PFSK-1 (cell line): ENCODE measurements around the gene ENO3.

ENCODE experiments used
- FOXP2 ChIP-seq: optimal IDR thresholded peaks from 2 replicates; pipeline ENCODE3; 2011; ENCODE audit warnings: borderline replicate concordance, control low read depth, inconsistent platforms; ENCODE audit not compliant: insufficient read depth; ENCODE audit errors: extremely low read length, extremely low read depth
- POLR2AphosphoS5 ChIP-seq: IDR thresholded peaks from 2 replicates; pipeline ENCODE4 v1.6.1; 2012; ENCODE audit warnings: low read depth, mild to moderate bottlenecking, control low read depth, low read length, moderate library complexity
- SIN3A ChIP-seq: IDR thresholded peaks from 2 replicates; pipeline ENCODE4 v1.6.1; 2012; ENCODE audit warnings: mild to moderate bottlenecking, low read length, moderate library complexity, borderline replicate concordance; ENCODE audit not compliant: insufficient read depth
- TAF1 ChIP-seq: IDR thresholded peaks from 2 replicates; pipeline ENCODE4 v1.6.1; 2012; ENCODE audit warnings: low read length, control low read depth, borderline replicate concordance; ENCODE audit not compliant: insufficient read depth
- TF ChIP-seq, protein P1 (sequence below), 2 experiments: IDR thresholded peaks; 2 replicates each; pipeline versions ENCODE4 v1.6.1 to v1.8.0; 2011 to 2012; ENCODE audit warnings: low read depth in 2 of 2, low read length in 2 of 2, control low read depth in 1 of 2, inconsistent platforms in 1 of 2, mild to moderate bottlenecking in 1 of 2, moderate library complexity in 1 of 2; ENCODE audit not compliant: insufficient read depth in 1 of 2

DNA sequence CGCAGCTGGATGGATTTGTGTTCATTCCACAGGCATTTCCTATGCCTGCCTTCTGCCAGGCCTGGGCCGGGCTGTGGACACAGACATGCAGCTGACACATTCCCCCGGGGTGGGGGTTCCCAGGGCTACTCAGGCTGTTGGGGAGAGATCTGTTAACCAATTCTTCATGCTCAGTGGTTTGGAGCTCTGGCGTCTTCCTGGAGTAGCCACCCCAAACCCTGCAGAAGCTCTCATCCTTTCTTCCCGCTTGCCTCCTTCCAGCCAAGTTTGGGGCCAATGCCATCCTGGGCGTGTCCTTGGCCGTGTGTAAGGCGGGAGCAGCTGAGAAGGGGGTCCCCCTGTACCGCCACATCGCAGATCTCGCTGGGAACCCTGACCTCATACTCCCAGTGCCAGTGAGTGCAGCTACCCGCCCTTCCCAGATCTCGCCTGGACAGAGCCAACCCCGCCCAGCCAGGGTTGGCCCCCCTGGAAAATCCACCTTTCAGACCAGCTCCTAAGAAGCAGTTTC, 2.6 kb downstream of the ENO3 start:
- TF ChIP-seq TAF1 = no peak
- TF ChIP-seq POLR2AphosphoS5 = no peak
- TF ChIP-seq, protein P1, sequence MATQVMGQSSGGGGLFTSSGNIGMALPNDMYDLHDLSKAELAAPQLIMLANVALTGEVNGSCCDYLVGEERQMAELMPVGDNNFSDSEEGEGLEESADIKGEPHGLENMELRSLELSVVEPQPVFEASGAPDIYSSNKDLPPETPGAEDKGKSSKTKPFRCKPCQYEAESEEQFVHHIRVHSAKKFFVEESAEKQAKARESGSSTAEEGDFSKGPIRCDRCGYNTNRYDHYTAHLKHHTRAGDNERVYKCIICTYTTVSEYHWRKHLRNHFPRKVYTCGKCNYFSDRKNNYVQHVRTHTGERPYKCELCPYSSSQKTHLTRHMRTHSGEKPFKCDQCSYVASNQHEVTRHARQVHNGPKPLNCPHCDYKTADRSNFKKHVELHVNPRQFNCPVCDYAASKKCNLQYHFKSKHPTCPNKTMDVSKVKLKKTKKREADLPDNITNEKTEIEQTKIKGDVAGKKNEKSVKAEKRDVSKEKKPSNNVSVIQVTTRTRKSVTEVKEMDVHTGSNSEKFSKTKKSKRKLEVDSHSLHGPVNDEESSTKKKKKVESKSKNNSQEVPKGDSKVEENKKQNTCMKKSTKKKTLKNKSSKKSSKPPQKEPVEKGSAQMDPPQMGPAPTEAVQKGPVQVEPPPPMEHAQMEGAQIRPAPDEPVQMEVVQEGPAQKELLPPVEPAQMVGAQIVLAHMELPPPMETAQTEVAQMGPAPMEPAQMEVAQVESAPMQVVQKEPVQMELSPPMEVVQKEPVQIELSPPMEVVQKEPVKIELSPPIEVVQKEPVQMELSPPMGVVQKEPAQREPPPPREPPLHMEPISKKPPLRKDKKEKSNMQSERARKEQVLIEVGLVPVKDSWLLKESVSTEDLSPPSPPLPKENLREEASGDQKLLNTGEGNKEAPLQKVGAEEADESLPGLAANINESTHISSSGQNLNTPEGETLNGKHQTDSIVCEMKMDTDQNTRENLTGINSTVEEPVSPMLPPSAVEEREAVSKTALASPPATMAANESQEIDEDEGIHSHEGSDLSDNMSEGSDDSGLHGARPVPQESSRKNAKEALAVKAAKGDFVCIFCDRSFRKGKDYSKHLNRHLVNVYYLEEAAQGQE (IDR thresholded peaks at IDR 0.05; ENCODE audit: insufficient read depth in 1 of 2, low read depth in 2 of 2, low read length in 2 of 2) = no peak
- no peak for TF ChIP-seq SIN3A
- TF ChIP-seq FOXP2 = no peak
